OCI-LY1 (cell line): ENCODE data around the gene C10orf67.

Source experiments
- H2AFZ ChIP-seq: fragments of 200-600 bp; sonication (generic), shearing (Covaris generic); 2 replicates; pipeline ENCODE4 v1.6.0; 2014; ENCODE audit warnings: antibody characterized with exemption, mild to moderate bottlenecking, low read length
- H3F3A ChIP-seq: fragments of 200-600 bp; sonication (generic), shearing (Covaris generic); 2 replicates; pipeline ENCODE4 v1.6.0; 2014; ENCODE audit warnings: mild to moderate bottlenecking, antibody characterized with exemption, low read length, moderate library complexity; ENCODE audit not compliant: insufficient read depth
- H3K27ac ChIP-seq: fragments of 200-600 bp; sonication (generic); 2 replicates; pipeline ENCODE4 v1.5.1; 2014; ENCODE audit warnings: low read length, mixed run types, mild to moderate bottlenecking, low read depth; ENCODE audit not compliant: poor library complexity, severe bottlenecking
- H3K27me3 ChIP-seq: fragments of 200-600 bp; sonication (generic); 2 replicates; pipeline ENCODE4 v1.6.0; 2014; ENCODE audit warnings: antibody characterized with exemption, mild to moderate bottlenecking, low read length, moderate library complexity; ENCODE audit not compliant: insufficient read depth
- H3K36me3 ChIP-seq: fragments of 200-600 bp; sonication (generic); 2 replicates; pipeline ENCODE4 v1.6.1; 2014; ENCODE audit warnings: mild to moderate bottlenecking, antibody characterized with exemption, low read length, moderate library complexity, mixed read lengths; ENCODE audit not compliant: insufficient read depth
- H3K4me1 ChIP-seq: fragments of 200-600 bp; sonication (generic); 2 replicates; pipeline ENCODE4 v1.5.1; 2014; ENCODE audit warnings: mild to moderate bottlenecking, low read length, moderate library complexity; ENCODE audit not compliant: insufficient read depth, severe bottlenecking
- H3K4me2 ChIP-seq: fragments of 200-600 bp; sonication (generic), shearing (Covaris generic); 2 replicates; pipeline ENCODE4 v1.6.1; 2014; ENCODE audit warnings: low read length
- H3K4me3 ChIP-seq: fragments of 200-600 bp; sonication (generic); 2 replicates; pipeline ENCODE4 v1.5.1; 2014; ENCODE audit warnings: low read length, low read depth, mild to moderate bottlenecking, mixed read lengths; ENCODE audit not compliant: poor library complexity, severe bottlenecking
- H3K79me2 ChIP-seq: fragments of 200-600 bp; shearing (Covaris generic); 2 replicates; pipeline ENCODE4 v1.6.1; 2016; ENCODE audit warnings: mixed run types, low read length, mixed read lengths; ENCODE audit not compliant: insufficient read depth
- H3K9ac ChIP-seq: fragments of 200-600 bp; sonication (generic), shearing (Covaris generic); 2 replicates; pipeline ENCODE4 v1.6.1; 2014; ENCODE audit warnings: mild to moderate bottlenecking, low read length, mixed read lengths
- H3K9me2 ChIP-seq: fragments of 200-600 bp; sonication (generic), shearing (Covaris generic); 2 replicates; pipeline ENCODE4 v1.6.1; 2014; ENCODE audit warnings: low read depth, mild to moderate bottlenecking, low read length, mixed read lengths
- H3K9me3 ChIP-seq: fragments of 200-600 bp; shearing (Covaris generic); 2 replicates; pipeline ENCODE4 v1.6.1; 2014; ENCODE audit warnings: low read length, mixed read lengths
- H4K20me1 ChIP-seq: fragments of 200-600 bp; sonication (generic), shearing (Covaris generic); 2 replicates; pipeline ENCODE4 v1.6.0; 2016; ENCODE audit warnings: mild to moderate bottlenecking, low read length; ENCODE audit not compliant: insufficient read depth
- EZH2 ChIP-seq: fragments of 200-600 bp; sonication (generic), shearing (Covaris generic); IDR thresholded peaks from 2 replicates; pipeline ENCODE4 v1.8.0; 2017; ENCODE audit warnings: borderline replicate concordance, mixed run types, mild to moderate bottlenecking, antibody characterized with exemption, low read length, moderate library complexity, mixed read lengths
- TF ChIP-seq, protein P1 (sequence below): fragments of 200-600 bp; sonication (generic), shearing (Covaris generic); IDR thresholded peaks from 2 replicates; pipeline ENCODE4 v1.5.1; 2017; ENCODE audit warnings: mild to moderate bottlenecking, antibody characterized with exemption, low read length, moderate library complexity, mixed read lengths

C10orf67 gene

DNA sequence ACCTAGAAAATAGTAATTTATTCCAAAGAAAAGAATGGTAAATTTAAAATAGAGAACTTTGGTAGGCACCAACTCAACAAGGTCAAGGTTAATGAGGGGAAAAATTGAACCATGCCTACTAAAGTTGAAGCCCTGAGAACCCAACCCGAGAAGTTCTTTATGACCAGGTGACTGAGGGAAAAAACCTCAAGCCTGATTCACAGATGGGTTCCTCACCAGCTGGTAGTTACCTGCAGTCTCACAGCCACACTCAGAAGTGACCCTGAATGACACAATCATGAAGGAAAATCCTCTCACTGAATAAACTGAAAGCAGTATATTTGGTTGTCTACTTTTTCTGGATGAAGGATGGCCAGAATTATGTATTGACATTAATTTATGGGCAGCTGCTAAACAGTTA is 7.0 kb downstream of the C10orf67 start:
- Histone ChIP-seq H3K27ac (no peak overlapping the region), H3K9me3 (no peaks in the 10 kb centered on the region), H3K4me3 (no peak overlapping the region), H3K36me3 (no peaks in the 10 kb centered on the region), H4K20me1 (no peaks in the 10 kb centered on the region), H3K9ac (no peak overlapping the region), H3F3A (no peaks in the 10 kb centered on the region), H2AFZ (no peak overlapping the region), H3K4me2 (no peak overlapping the region), H3K4me1 (no peaks in the 10 kb centered on the region), H3K27me3 (no peaks in the 10 kb centered on the region), H3K79me2 (no peaks in the 10 kb centered on the region), H3K9me2 (no peaks in the 10 kb centered on the region)
- TF ChIP-seq, protein P1, sequence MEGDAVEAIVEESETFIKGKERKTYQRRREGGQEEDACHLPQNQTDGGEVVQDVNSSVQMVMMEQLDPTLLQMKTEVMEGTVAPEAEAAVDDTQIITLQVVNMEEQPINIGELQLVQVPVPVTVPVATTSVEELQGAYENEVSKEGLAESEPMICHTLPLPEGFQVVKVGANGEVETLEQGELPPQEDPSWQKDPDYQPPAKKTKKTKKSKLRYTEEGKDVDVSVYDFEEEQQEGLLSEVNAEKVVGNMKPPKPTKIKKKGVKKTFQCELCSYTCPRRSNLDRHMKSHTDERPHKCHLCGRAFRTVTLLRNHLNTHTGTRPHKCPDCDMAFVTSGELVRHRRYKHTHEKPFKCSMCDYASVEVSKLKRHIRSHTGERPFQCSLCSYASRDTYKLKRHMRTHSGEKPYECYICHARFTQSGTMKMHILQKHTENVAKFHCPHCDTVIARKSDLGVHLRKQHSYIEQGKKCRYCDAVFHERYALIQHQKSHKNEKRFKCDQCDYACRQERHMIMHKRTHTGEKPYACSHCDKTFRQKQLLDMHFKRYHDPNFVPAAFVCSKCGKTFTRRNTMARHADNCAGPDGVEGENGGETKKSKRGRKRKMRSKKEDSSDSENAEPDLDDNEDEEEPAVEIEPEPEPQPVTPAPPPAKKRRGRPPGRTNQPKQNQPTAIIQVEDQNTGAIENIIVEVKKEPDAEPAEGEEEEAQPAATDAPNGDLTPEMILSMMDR = no peak
- TF ChIP-seq EZH2 = no peak

DNA sequence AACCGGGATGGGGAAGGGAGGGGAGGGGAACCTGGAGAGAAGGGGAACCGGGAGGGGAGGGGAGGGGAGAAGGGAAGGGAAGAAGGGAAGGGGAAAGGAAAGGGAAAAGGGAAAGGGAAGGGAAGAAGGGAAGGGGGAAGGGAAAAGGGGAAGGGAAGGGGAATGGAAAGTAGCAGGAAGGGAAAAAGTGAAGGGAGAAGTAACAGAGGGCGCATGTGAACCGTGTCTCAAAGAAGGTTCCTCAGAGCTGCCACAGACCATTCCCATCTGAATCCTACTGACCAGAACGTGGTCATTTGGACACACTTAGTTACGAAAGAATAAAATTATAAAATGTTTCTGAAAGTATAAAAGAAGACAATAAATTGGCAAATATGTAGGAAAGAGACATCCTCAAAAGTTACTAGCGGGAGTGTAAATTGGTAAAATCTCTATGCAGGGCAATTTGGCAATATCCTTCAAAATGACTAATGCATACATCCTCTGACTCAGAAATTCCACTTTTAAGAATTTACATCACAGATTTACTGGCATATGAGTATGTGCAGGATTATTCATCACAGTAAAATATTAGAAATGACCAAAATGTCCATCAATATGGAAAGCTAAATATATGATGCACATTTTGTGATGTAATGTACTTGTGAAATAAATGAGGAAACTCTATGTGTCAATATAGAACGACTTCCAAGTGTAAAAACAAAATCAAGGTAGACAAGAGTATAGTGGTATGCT is 12.9 kb downstream of the C10orf67 start:
- Histone ChIP-seq H3K4me3 (no peak overlapping the region), H3K9me3 (no peaks in the 10 kb centered on the region), H3K27ac (no peak overlapping the region), H2AFZ (no peak overlapping the region), H3K4me2 (no peak overlapping the region), H3K9me2 (no peaks in the 10 kb centered on the region), H3K9ac (no peak overlapping the region), H3K4me1 (no peaks in the 10 kb centered on the region), H4K20me1 (no peaks in the 10 kb centered on the region), H3K27me3 (no peaks in the 10 kb centered on the region), H3K79me2 (no peaks in the 10 kb centered on the region), H3F3A (no peaks in the 10 kb centered on the region), H3K36me3 (no peaks in the 10 kb centered on the region)
- TF ChIP-seq EZH2 = no peak
- TF ChIP-seq, protein P1 = no peak

DNA sequence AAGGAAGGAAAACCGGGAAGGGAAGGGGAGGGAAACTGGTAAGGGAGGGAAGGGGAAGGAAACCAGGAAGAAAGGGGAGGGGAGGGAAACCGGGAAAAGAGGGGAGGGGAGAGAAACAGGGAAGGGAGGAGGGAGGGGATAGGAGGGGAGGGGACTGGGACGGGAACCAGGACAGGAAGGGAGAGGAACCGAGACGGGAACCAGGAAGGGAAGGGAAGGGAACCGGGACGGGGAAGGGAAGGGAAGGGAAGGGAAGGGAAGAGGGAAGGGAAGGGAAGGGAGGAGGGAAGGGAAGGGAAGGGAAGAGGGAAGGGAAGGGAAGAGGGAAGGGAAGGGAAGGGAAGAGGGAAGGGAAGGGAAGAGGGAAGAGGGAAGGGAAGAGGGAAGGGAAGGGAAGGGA is 13.6 kb downstream of the C10orf67 start:
- Histone ChIP-seq H3F3A (no peaks in the 10 kb centered on the region), H3K4me3 (no peak overlapping the region), H2AFZ (no peak overlapping the region), H3K36me3 (no peaks in the 10 kb centered on the region), H3K79me2 (no peaks in the 10 kb centered on the region), H3K9me3 (no peaks in the 10 kb centered on the region), H3K4me1 (no peaks in the 10 kb centered on the region), H3K27me3 (no peaks in the 10 kb centered on the region), H3K9me2 (no peaks in the 10 kb centered on the region), H3K9ac (no peak overlapping the region), H4K20me1 (no peaks in the 10 kb centered on the region), H3K4me2 (no peak overlapping the region), H3K27ac (no peak overlapping the region)
- TF ChIP-seq, protein P1 = no peak
